Mesothelial cell of epicardium (in vitro differentiated cells): Measurements from ENCODE around the gene E2F2. TPM values are rescaled to one million over a fixed set of nuclear protein-coding genes. Genes with fewer than 3 reads are reported as not detected.

Source experiments
- DNase-seq, 2 experiments: peaks; one replicate each; pipeline ENCODE4 v3.0.0; 2021; ENCODE audit warnings: low spot score in 2 of 2; ENCODE audit not compliant: unreplicated experiment in 2 of 2
- H3K27ac Mint-ChIP-seq: 2 replicates; pipeline ENCODE4 v1.8.0; 2021; ENCODE audit warnings: mixed read lengths
- H3K27me3 Mint-ChIP-seq: 2 replicates; pipeline ENCODE4 v1.8.0; 2021; ENCODE audit warnings: low read depth, mixed read lengths
- H3K36me3 Mint-ChIP-seq: 2 replicates; pipeline ENCODE4 v1.8.0; 2021; ENCODE audit warnings: mixed read lengths
- H3K4me1 Mint-ChIP-seq: 2 replicates; pipeline ENCODE4 v1.8.0; 2021; ENCODE audit warnings: mixed read lengths
- H3K4me3 Mint-ChIP-seq: 2 replicates; pipeline ENCODE4 v1.8.0; 2021; ENCODE audit warnings: mild to moderate bottlenecking, moderate library complexity, mixed read lengths
- H3K9me3 Mint-ChIP-seq: 2 replicates; pipeline ENCODE4 v1.8.0; 2021; ENCODE audit warnings: mixed read lengths
- CTCF ChIP-seq: fragments of 200-600 bp; sonication (generic); IDR thresholded peaks from one replicate; pipeline ENCODE4 v1.5.0; 2021; ENCODE audit warnings: antibody characterized with exemption; ENCODE audit not compliant: unreplicated experiment
- total RNA-seq: library from RNA; stranded (reverse); gene quantifications from 3 replicates; pipeline ENCODE4 v1.2.1, GENCODE V29; 2021

Gene E2F2
- total RNA-seq, 1 donor from 2014 or later = 4.8 TPM

- H3K4me3 Mint-ChIP-seq = no peak overlapping the region
- no peaks in the 10 kb centered on the region for H3K27me3 Mint-ChIP-seq
- TF ChIP-seq CTCF = no peak
- peaks cover 5% of the 10 kb centered on the region for H3K9me3 Mint-ChIP-seq
- no peak for DNase-seq
- no peaks in the 10 kb centered on the region for H3K4me1 Mint-ChIP-seq
- no peak overlapping the region for H3K27ac Mint-ChIP-seq
- H3K36me3 Mint-ChIP-seq = peaks cover 19% of the 10 kb centered on the region
Observed at GRCh38 chr1:23462766-23463165, 68.3 kb downstream of the E2F2 start.

- Mint-ChIP-seq H3K4me1 (no peaks in the 10 kb centered on the region), H3K36me3 (peaks cover 26% of the 10 kb centered on the region), H3K27ac (no peak overlapping the region), H3K4me3 (no peak overlapping the region), H3K27me3 (no peaks in the 10 kb centered on the region), H3K9me3 (peaks cover 5% of the 10 kb centered on the region)
- no peak for TF ChIP-seq CTCF
- no peak for DNase-seq
Observed at GRCh38 chr1:23461050-23461449, 70.0 kb downstream of the E2F2 start.

GRCh38 chr1:23460519-23460918, 70.5 kb downstream of the E2F2 start:
- no peak for DNase-seq
- Mint-ChIP-seq H3K4me1 (no peaks in the 10 kb centered on the region), H3K9me3 (peaks cover 5% of the 10 kb centered on the region), H3K27ac (no peak overlapping the region), H3K4me3 (no peak overlapping the region), H3K36me3 (peaks cover 29% of the 10 kb centered on the region), H3K27me3 (no peaks in the 10 kb centered on the region)
- no peak for TF ChIP-seq CTCF

GRCh38 chr1:23459338-23459757, 71.7 kb downstream of the E2F2 start:
- TF ChIP-seq CTCF = no peak
- Mint-ChIP-seq H3K27me3 (no peaks in the 10 kb centered on the region), H3K4me3 (no peak overlapping the region), H3K36me3 (peaks cover 37% of the 10 kb centered on the region), H3K27ac (no peak overlapping the region), H3K9me3 (peaks cover 5% of the 10 kb centered on the region), H3K4me1 (no peaks in the 10 kb centered on the region)
- DNase-seq = no peak

Other genes with a start within 250 kb of the E2F2 start
- gene HNRNPR, start 186.9 kb downstream of the E2F2 start, total RNA-seq = 199 to 205 TPM (median 203 TPM) in 3 replicates
- 33.7 to 35.7 TPM (median 34.6 TPM) in 3 replicates for gene ZNF436, start 161.4 kb downstream of the E2F2 start, total RNA-seq
- 8.0 to 10.0 TPM (median 9.9 TPM) in 3 replicates for gene TCEA3, start 106.5 kb downstream of the E2F2 start, total RNA-seq
- 87.7 to 96.6 TPM (median 95.8 TPM) in 3 replicates for gene ASAP3, start 47.1 kb downstream of the E2F2 start, total RNA-seq
- 456 to 487 TPM (median 468 TPM) in 3 replicates for gene ID3, start 28.3 kb upstream of the E2F2 start, total RNA-seq
- 1,158 to 1,228 TPM (median 1,198 TPM) in 3 replicates for gene RPL11, start 160.6 kb upstream of the E2F2 start, total RNA-seq
- gene ELOA, start 212.2 kb upstream of the E2F2 start, total RNA-seq = 28.4 to 31.5 TPM (median 30.4 TPM) in 3 replicates
- gene PITHD1, start 247.2 kb upstream of the E2F2 start, total RNA-seq = 52.1 to 53.9 TPM (median 52.7 TPM) in 3 replicates